HEK293 (cell line): ENCODE measurements around the gene CACNA1G.
A peak's percentile ranks its signal among the peaks of the same experiment; 100 is the strongest.

ENCODE experiments used
- GLIS1 ChIP-seq: fragments of 450-650 bp; formaldehyde crosslinking; IDR thresholded peaks from 2 replicates; pipeline ENCODE4 v1.5.1; 2016; ENCODE audit warnings: missing biosample characterization, missing genetic modification characterization
- INSM2 ChIP-seq: fragments of 450-650 bp; formaldehyde crosslinking; IDR thresholded peaks from 2 replicates; pipeline ENCODE4 v1.5.1; 2016; ENCODE audit warnings: missing biosample characterization, missing genetic modification characterization
- KLF7 ChIP-seq: fragments of 450-650 bp; formaldehyde crosslinking; IDR thresholded peaks from 2 replicates; pipeline ENCODE4 v1.5.1; 2016; ENCODE audit warnings: missing biosample characterization, missing genetic modification characterization, borderline replicate concordance
- KLF8 ChIP-seq: fragments of 450-650 bp; formaldehyde crosslinking; IDR thresholded peaks from 2 replicates; pipeline ENCODE4 v1.5.1; 2016; ENCODE audit warnings: missing biosample characterization, missing genetic modification characterization
- OSR2 ChIP-seq: fragments of 450-650 bp; formaldehyde crosslinking; IDR thresholded peaks from 2 replicates; pipeline ENCODE4 v1.5.1; 2016; ENCODE audit warnings: missing biosample characterization, missing genetic modification characterization
- PATZ1 ChIP-seq: fragments of 450-650 bp; formaldehyde crosslinking; IDR thresholded peaks from 2 replicates; pipeline ENCODE4 v1.5.1; 2016; ENCODE audit warnings: missing biosample characterization, missing genetic modification characterization
- PRDM4 ChIP-seq: fragments of 450-650 bp; formaldehyde crosslinking; IDR thresholded peaks from 2 replicates; pipeline ENCODE4 v1.5.1; 2017; ENCODE audit warnings: missing biosample characterization, missing genetic modification characterization
- TRIM28 ChIP-seq: IDR thresholded peaks from 2 replicates; pipeline ENCODE4 v1.6.1; 2011; ENCODE audit warnings: low read length, control low read depth, borderline replicate concordance
- YY2 ChIP-seq: fragments of 450-650 bp; formaldehyde crosslinking; IDR thresholded peaks from 2 replicates; pipeline ENCODE4 v1.5.1; 2016; ENCODE audit warnings: missing biosample characterization, missing genetic modification characterization
- ZNF146 ChIP-seq: fragments of 450-650 bp; formaldehyde crosslinking; IDR thresholded peaks from 2 replicates; pipeline ENCODE4 v1.5.1; 2016; ENCODE audit warnings: missing biosample characterization, missing genetic modification characterization
- ZNF221 ChIP-seq: fragments of 450-650 bp; formaldehyde crosslinking; IDR thresholded peaks from 2 replicates; pipeline ENCODE4 v1.5.1; 2017; ENCODE audit warnings: missing biosample characterization, missing genetic modification characterization, borderline replicate concordance
- ZNF280C ChIP-seq: fragments of 450-650 bp; formaldehyde crosslinking; IDR thresholded peaks from 2 replicates; pipeline ENCODE4 v1.5.1; 2016; ENCODE audit warnings: missing biosample characterization, missing genetic modification characterization
- ZNF324 ChIP-seq: fragments of 450-650 bp; formaldehyde crosslinking; IDR thresholded peaks from 2 replicates; pipeline ENCODE4 v1.5.1; 2016; ENCODE audit warnings: missing biosample characterization, missing genetic modification characterization
- ZNF335 ChIP-seq: fragments of 450-650 bp; formaldehyde crosslinking; conservative IDR thresholded peaks from 2 replicates; pipeline ENCODE4 v1.5.1; 2016; ENCODE audit warnings: missing biosample characterization, missing genetic modification characterization
- ZNF354C ChIP-seq: fragments of 450-650 bp; formaldehyde crosslinking; IDR thresholded peaks from 2 replicates; pipeline ENCODE4 v1.5.1; 2016; ENCODE audit warnings: missing biosample characterization, missing genetic modification characterization, low read depth, borderline replicate concordance
- ZNF366 ChIP-seq: fragments of 450-650 bp; formaldehyde crosslinking; conservative IDR thresholded peaks from 2 replicates; pipeline ENCODE4 v1.5.1; 2016; ENCODE audit warnings: missing biosample characterization, missing genetic modification characterization
- ZNF518A ChIP-seq: fragments of 450-650 bp; formaldehyde crosslinking; conservative IDR thresholded peaks from 2 replicates; pipeline ENCODE4 v1.5.1; 2016; ENCODE audit warnings: low read depth, missing biosample characterization, missing genetic modification characterization
- ZNF549 ChIP-seq: fragments of 450-650 bp; IDR thresholded peaks from 2 replicates; pipeline ENCODE4 v1.5.1; 2018; ENCODE audit warnings: missing biosample characterization, missing genetic modification characterization, mild to moderate bottlenecking, inconsistent platforms, moderate library complexity
- ZNF792 ChIP-seq: fragments of 450-650 bp; formaldehyde crosslinking; IDR thresholded peaks from 2 replicates; pipeline ENCODE4 v1.5.1; 2016; ENCODE audit warnings: missing biosample characterization, missing genetic modification characterization
- ZSCAN4 ChIP-seq: fragments of 450-650 bp; formaldehyde crosslinking; IDR thresholded peaks from 2 replicates; pipeline ENCODE4 v1.5.1; 2017; ENCODE audit warnings: missing biosample characterization, missing genetic modification characterization

CACNA1G gene

GRCh38 chr17:50541716-50542688 lies 18.5 kb upstream of the CACNA1G start (continued):
- no peak for TF ChIP-seq ZNF280C (tag by site-specific recombination)
- TF ChIP-seq ZNF366 (tag by site-specific recombination) = no peak
- TF ChIP-seq KLF8 (tag by site-specific recombination) = peak; percentile 79; the same call in 1 of the 2 replicates
- no peak; the same call in 1 of the 2 replicates for TF ChIP-seq ZNF146 (tag by site-specific recombination)
- TF ChIP-seq YY2 (tag by site-specific recombination) = no peak
- TF ChIP-seq ZNF335 (tag by site-specific recombination) = peak; percentile 52; the same call in 1 of the 2 replicates
- no peak for TF ChIP-seq ZSCAN4
- no peak for TF ChIP-seq INSM2
- TF ChIP-seq OSR2 (tag by site-specific recombination) = peak; percentile 54; the same call in 1 of the 2 replicates
- peak; percentile 97 for TF ChIP-seq PATZ1 (tag by site-specific recombination)
- TF ChIP-seq ZNF518A (tag by site-specific recombination) = no peak
- no peak for TF ChIP-seq ZNF792 (tag by site-specific recombination)
- TF ChIP-seq ZNF324 (tag by site-specific recombination) = no peak
- no peak for TF ChIP-seq ZNF354C (tag by site-specific recombination)
- no peak for TF ChIP-seq KLF7 (tag by site-specific recombination)
- TF ChIP-seq ZNF549 (tag by site-specific recombination) = no peak
- TF ChIP-seq GLIS1 (tag by site-specific recombination) = peak; percentile 25; the same call in 1 of the 2 replicates
- TF ChIP-seq ZNF221 = no peak
- TF ChIP-seq PRDM4 = no peak
- TF ChIP-seq TRIM28 = no peak
